Uterus (tissue), 4 donors: Measurements from ENCODE around the gene SORCS3. TPM values are rescaled to one million over a fixed set of nuclear protein-coding genes. Genes with fewer than 3 reads are reported as not detected.

Experiments
- DNase-seq, 2 donors: peaks; one replicate each; pipeline ENCODE4 v3.0.0-alpha.2; 2019 to 2020
- H3K27ac ChIP-seq, 2 donors: fragments of 200-600 bp; sonication (generic); 1 replicate in 1 of 2; 2 replicates in 1 of 2; pipeline ENCODE4 v1.5.1; 2016 to 2018
- H3K27me3 ChIP-seq, 2 donors: fragments of 200-600 bp; sonication (generic); one replicate each; pipeline ENCODE4 v1.5.1; 2018 to 2019; ENCODE audit warnings: control low read depth in 1 of 2
- H3K36me3 ChIP-seq, 2 donors: fragments of 200-600 bp; sonication (generic); one replicate each; pipeline ENCODE4 v1.5.1; 2019; ENCODE audit warnings: control low read depth in 1 of 2
- H3K4me1 ChIP-seq, 2 donors: fragments of 200-600 bp; sonication (generic); one replicate each; pipeline ENCODE4 v1.5.1; 2018 to 2019; ENCODE audit warnings: control low read depth in 1 of 2
- H3K4me3 ChIP-seq, 2 donors: fragments of 200-600 bp; sonication (generic); 1 replicate in 1 of 2; 2 replicates in 1 of 2; pipeline ENCODE4 v1.5.1; 2018 to 2019; ENCODE audit warnings: mild to moderate bottlenecking in 1 of 2
- H3K9me3 ChIP-seq, 2 donors: fragments of 200-600 bp; sonication (generic); one replicate each; pipeline ENCODE4 v1.5.1; 2019; ENCODE audit warnings: control low read depth in 1 of 2
- CTCF ChIP-seq, 4 experiments: fragments of 200-600 bp in 2 of 4; fragments of 450-650 bp in 2 of 4; sonication (generic) in 2 of 4; IDR thresholded peaks; one replicate each; pipeline ENCODE4 v1.5.1; 2016 to 2019; ENCODE audit warnings: antibody characterized with exemption in 4 of 4, mild to moderate bottlenecking in 2 of 4, moderate library complexity in 1 of 4
- POLR2A ChIP-seq, 2 donors: fragments of 450-650 bp; IDR thresholded peaks; one replicate each; pipeline ENCODE4 v1.6.1; 2016; ENCODE audit warnings: antibody characterized with exemption in 2 of 2, mild to moderate bottlenecking in 1 of 2, moderate library complexity in 1 of 2
- intact Hi-C: fragments of 100-400 bp; cut with DNase I; formaldehyde crosslinking; loops from one replicate; pipeline ENCODE4 v1.15.1; 2023; ENCODE audit warnings: low total_unique reads
- total RNA-seq, 4 donors: library from RNA; depleted of rRNA in 3 of 4; stranded (reverse); fragments of >200 nt in 3 of 4; gene quantifications; one replicate each; pipeline versions ENCODE4 v1.1.0 to v1.2.4, GENCODE V29; 2014 to 2023
- donor health status: DM: yes; HTN: yes; CAD: no.

The SORCS3 gene
- total RNA-seq, 4 donors from 2014 or later = 0.77 to 2.4 TPM; not detected in 2

- H3K4me3 ChIP-seq = no peak overlapping the region
- no peaks in the 10 kb centered on the region for H3K9me3 ChIP-seq
- TF ChIP-seq POLR2A (IDR thresholded peaks at IDR 0.05) (no peak), CTCF (IDR thresholded peaks at IDR 0.05) (no peak)
- peaks cover 0 to 3% of the 10 kb centered on the region in 2 donors for H3K4me1 ChIP-seq
- H3K27ac ChIP-seq = no peak overlapping the region
- H3K36me3 ChIP-seq = no peaks in the 10 kb centered on the region
- peaks cover 0 to 4% of the 10 kb centered on the region in 2 donors for H3K27me3 ChIP-seq
- intact Hi-C loops = no loop called here
- no peak for DNase-seq
Measured at GRCh38 chr10:104646146-104646545, 5.1 kb downstream of the SORCS3 start.

GRCh38 chr10:104648421-104648820 is 7.3 kb downstream of the SORCS3 start:
- Histone ChIP-seq H3K27me3 (no peaks in the 10 kb centered on the region), H3K27ac (no peak overlapping the region), H3K4me3 (no peak overlapping the region), H3K36me3 (no peaks in the 10 kb centered on the region), H3K4me1 (no peaks in the 10 kb centered on the region), H3K9me3 (no peaks in the 10 kb centered on the region)
- intact Hi-C loops = no loop called here
- no peak for TF ChIP-seq POLR2A (IDR thresholded peaks at IDR 0.05)
- no peak for TF ChIP-seq CTCF (IDR thresholded peaks at IDR 0.05)
- DNase-seq = no peak

GRCh38 chr10:104650072-104650471 is 9.0 kb downstream of the SORCS3 start:
- H3K4me3 ChIP-seq = no peak overlapping the region
- no peak for DNase-seq
- no peaks in the 10 kb centered on the region for H3K27me3 ChIP-seq
- H3K4me1 ChIP-seq = no peaks in the 10 kb centered on the region
- H3K9me3 ChIP-seq = no peaks in the 10 kb centered on the region
- no peak overlapping the region for H3K27ac ChIP-seq
- H3K36me3 ChIP-seq = no peaks in the 10 kb centered on the region
- TF ChIP-seq CTCF (IDR thresholded peaks at IDR 0.05) (no peak), POLR2A (IDR thresholded peaks at IDR 0.05) (no peak)
- intact Hi-C loops = no loop called here

GRCh38 chr10:104650635-104651331 is 9.7 kb downstream of the SORCS3 start:
- H3K4me3 ChIP-seq = no peak overlapping the region
- H3K27ac ChIP-seq = no peak overlapping the region
- no peaks in the 10 kb centered on the region for H3K4me1 ChIP-seq
- H3K27me3 ChIP-seq = no peaks in the 10 kb centered on the region
- H3K9me3 ChIP-seq = no peaks in the 10 kb centered on the region
- TF ChIP-seq POLR2A (IDR thresholded peaks at IDR 0.05) (no peak), CTCF (IDR thresholded peaks at IDR 0.05) (no peak)
- no peaks in the 10 kb centered on the region for H3K36me3 ChIP-seq
- DNase-seq = no peak
- intact Hi-C loops = no loop called here

GRCh38 chr10:104657036-104657435 is 15.9 kb downstream of the SORCS3 start:
- Histone ChIP-seq H3K4me3 (no peak overlapping the region), H3K36me3 (no peaks in the 10 kb centered on the region), H3K27ac (no peak overlapping the region), H3K9me3 (no peaks in the 10 kb centered on the region), H3K4me1 (no peaks in the 10 kb centered on the region), H3K27me3 (no peaks in the 10 kb centered on the region)
- no peak for DNase-seq
- TF ChIP-seq POLR2A (IDR thresholded peaks at IDR 0.05) (no peak), CTCF (IDR thresholded peaks at IDR 0.05) (no peak)
- intact Hi-C loops = no loop called here
